ENCODE results near the gene MTG2. TPM values are rescaled to one million over a fixed set of nuclear protein-coding genes. Genes with fewer than 3 reads are reported as not detected.

Gene MTG2
- total and polyA plus RNA-seq, 4 donors = 18.3 to 35.5 (median 28.5) TPM

DNA sequence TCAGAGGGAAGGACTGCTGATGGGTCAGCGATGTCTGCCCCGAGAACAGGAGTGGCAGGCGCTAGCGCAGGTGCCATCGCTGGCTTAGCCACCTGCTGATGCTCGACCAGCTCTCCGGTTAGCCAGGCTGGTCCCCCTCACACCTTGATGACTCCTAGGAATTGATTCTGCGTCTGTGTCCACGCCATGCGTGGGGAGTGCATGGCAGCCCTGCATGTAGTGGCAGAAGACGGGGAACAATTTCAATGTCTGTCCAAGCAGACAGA, 32.6 kb upstream of the MTG2 start:
- Histone ChIP-seq H3K27me3 (ENCODE audit: control insufficient read depth in 3 of 3, insufficient read depth in 3 of 3, low read length in 2 of 3) (no peaks in the 10 kb centered on the region), H3K27ac (ENCODE audit: low read depth in 1 of 2, low read length in 1 of 2) (no peak overlapping the region), H3K9me3 (ENCODE audit: control insufficient read depth in 4 of 4, insufficient read depth in 3 of 4, low read length in 3 of 4) (peaks cover 0 to 2% (median 0%) of the 10 kb centered on the region in 4 donors), H3K4me3 (no peak overlapping the region), H3K36me3 (ENCODE audit: control insufficient read depth in 4 of 4, insufficient read depth in 4 of 4, low read length in 4 of 4) (peaks cover 0 to 9% (median 4%) of the 10 kb centered on the region in 4 donors), H3K4me1 (ENCODE audit: control insufficient read depth in 5 of 5, insufficient read depth in 5 of 5, low read length in 5 of 5) (peaks cover 0 to 30% (median 7%) of the 10 kb centered on the region in 5 donors), H3K9ac (ENCODE audit: insufficient read depth in 1 of 2, low read length in 2 of 2) (no peak overlapping the region)
- ATAC-seq (ENCODE audit: insufficient read depth, low FRiP score) (no peak), DNase-seq (no peak)
- WGBS, 2 donors = 96% methylated on average over 11 of the region's 11 CpGs
- TF ChIP-seq, protein P1, sequence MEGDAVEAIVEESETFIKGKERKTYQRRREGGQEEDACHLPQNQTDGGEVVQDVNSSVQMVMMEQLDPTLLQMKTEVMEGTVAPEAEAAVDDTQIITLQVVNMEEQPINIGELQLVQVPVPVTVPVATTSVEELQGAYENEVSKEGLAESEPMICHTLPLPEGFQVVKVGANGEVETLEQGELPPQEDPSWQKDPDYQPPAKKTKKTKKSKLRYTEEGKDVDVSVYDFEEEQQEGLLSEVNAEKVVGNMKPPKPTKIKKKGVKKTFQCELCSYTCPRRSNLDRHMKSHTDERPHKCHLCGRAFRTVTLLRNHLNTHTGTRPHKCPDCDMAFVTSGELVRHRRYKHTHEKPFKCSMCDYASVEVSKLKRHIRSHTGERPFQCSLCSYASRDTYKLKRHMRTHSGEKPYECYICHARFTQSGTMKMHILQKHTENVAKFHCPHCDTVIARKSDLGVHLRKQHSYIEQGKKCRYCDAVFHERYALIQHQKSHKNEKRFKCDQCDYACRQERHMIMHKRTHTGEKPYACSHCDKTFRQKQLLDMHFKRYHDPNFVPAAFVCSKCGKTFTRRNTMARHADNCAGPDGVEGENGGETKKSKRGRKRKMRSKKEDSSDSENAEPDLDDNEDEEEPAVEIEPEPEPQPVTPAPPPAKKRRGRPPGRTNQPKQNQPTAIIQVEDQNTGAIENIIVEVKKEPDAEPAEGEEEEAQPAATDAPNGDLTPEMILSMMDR (IDR thresholded peaks at IDR 0.05; ENCODE audit: control extremely low read depth, extremely low read depth) = no peak

DNA sequence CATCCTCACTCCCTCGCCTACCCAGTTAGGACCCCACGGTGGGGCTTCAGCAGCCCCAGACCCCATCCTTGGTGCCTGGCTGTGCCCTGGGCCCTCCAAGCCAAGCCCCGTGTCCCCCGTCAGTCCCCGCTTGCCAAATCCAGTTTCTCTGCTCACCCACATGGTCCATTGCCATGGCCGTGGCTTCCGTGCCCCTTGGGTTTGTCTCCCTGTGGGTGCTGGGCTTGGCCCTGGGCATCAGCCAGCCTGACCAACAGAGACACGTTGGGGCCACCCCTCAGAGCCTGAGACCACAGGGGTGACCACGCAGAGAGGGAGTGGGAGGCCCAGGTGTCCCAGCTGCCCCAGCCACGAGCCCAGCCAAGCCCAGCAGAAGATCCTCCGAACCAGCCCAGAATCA, 31.6 kb upstream of the MTG2 start:
- Histone ChIP-seq H3K4me3 (no peak overlapping the region), H3K4me1 (ENCODE audit: control insufficient read depth in 5 of 5, insufficient read depth in 5 of 5, low read length in 5 of 5) (peaks cover 0 to 24% (median 7%) of the 10 kb centered on the region in 5 donors), H3K27me3 (ENCODE audit: control insufficient read depth in 3 of 3, insufficient read depth in 3 of 3, low read length in 2 of 3) (no peaks in the 10 kb centered on the region), H3K9ac (ENCODE audit: insufficient read depth in 1 of 2, low read length in 2 of 2) (no peak overlapping the region), H3K36me3 (ENCODE audit: control insufficient read depth in 4 of 4, insufficient read depth in 4 of 4, low read length in 4 of 4) (peaks cover 0 to 5% (median 2%) of the 10 kb centered on the region in 4 donors), H3K27ac (ENCODE audit: low read depth in 1 of 2, low read length in 1 of 2) (no peak overlapping the region), H3K9me3 (ENCODE audit: control insufficient read depth in 4 of 4, insufficient read depth in 3 of 4, low read length in 3 of 4) (peaks cover 0 to 2% (median 0%) of the 10 kb centered on the region in 4 donors)
- TF ChIP-seq, protein P1 (IDR thresholded peaks at IDR 0.05; ENCODE audit: control extremely low read depth, extremely low read depth) = no peak
- 92 to 93% methylated on average over 11 of the region's 11 CpGs for WGBS, 2 donors
- DNase-seq = no peak
- ATAC-seq (ENCODE audit: insufficient read depth, low FRiP score) = no peak

DNA sequence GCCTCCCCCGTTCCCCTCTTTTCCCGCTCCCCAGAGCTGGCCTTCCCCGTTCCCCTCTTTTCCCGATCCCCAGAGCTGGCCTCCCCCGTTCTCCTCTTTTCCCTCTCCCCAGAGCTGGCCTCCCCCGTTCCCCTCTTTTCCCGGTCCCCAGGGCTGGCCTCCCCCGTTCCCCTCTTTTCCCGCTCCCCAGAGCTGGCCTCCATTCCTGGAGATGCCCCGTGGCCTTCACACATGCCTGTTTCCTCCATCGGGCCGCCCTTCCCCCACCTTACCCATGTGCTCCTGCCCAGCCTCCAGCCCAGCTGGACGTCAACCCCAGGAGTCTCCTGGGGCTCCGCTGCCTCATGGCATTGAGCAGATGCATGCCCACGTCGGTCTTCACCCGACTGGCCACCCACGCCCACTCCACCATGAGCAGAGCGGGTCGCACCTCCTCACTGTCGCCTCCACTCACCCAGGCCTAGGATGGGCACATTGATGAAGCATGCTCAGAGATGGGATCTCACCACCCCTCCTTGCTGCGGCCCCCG, 30.9 kb upstream of the MTG2 start:
- ATAC-seq (ENCODE audit: insufficient read depth, low FRiP score) = no peak
- H3K4me3 ChIP-seq = no peak overlapping the region
- H3K36me3 ChIP-seq (ENCODE audit: control insufficient read depth in 4 of 4, insufficient read depth in 4 of 4, low read length in 4 of 4) = peaks cover 0 to 5% (median 1%) of the 10 kb centered on the region in 4 donors
- H3K9me3 ChIP-seq (ENCODE audit: control insufficient read depth in 4 of 4, insufficient read depth in 3 of 4, low read length in 3 of 4) = peaks cover 0 to 2% (median 0%) of the 10 kb centered on the region in 4 donors
- H3K27ac ChIP-seq (ENCODE audit: low read depth in 1 of 2, low read length in 1 of 2) = no peak overlapping the region
- no peaks in the 10 kb centered on the region for H3K27me3 ChIP-seq (ENCODE audit: control insufficient read depth in 3 of 3, insufficient read depth in 3 of 3, low read length in 2 of 3)
- TF ChIP-seq, protein P1 (IDR thresholded peaks at IDR 0.05; ENCODE audit: control extremely low read depth, extremely low read depth) = no peak
- DNase-seq = no peak
- no peak overlapping the region for H3K9ac ChIP-seq (ENCODE audit: insufficient read depth in 1 of 2, low read length in 2 of 2)
- 90 to 96% methylated on average over 18 to 23 of the region's 23 CpGs for WGBS, 2 donors
- H3K4me1 ChIP-seq (ENCODE audit: control insufficient read depth in 5 of 5, insufficient read depth in 5 of 5, low read length in 5 of 5) = peaks cover 0 to 27% (median 7%) of the 10 kb centered on the region in 5 donors

Measured in lung (tissue), 12 donors.